Measurements from ENCODE around the gene PGLYRP3. TPM values are rescaled to one million over a fixed set of nuclear protein-coding genes. Genes with fewer than 3 reads are reported as not detected.
A peak's percentile ranks its signal among the peaks of the same experiment; 100 is the strongest.

The PGLYRP3 gene
- total and polyA plus RNA-seq, 2 experiments from 2014 or later: not detected

- no peaks in the 10 kb centered on the region for H3K79me2 ChIP-seq (replicated peaks; ENCODE audit: insufficient read depth)
- TF ChIP-seq, protein P1, sequence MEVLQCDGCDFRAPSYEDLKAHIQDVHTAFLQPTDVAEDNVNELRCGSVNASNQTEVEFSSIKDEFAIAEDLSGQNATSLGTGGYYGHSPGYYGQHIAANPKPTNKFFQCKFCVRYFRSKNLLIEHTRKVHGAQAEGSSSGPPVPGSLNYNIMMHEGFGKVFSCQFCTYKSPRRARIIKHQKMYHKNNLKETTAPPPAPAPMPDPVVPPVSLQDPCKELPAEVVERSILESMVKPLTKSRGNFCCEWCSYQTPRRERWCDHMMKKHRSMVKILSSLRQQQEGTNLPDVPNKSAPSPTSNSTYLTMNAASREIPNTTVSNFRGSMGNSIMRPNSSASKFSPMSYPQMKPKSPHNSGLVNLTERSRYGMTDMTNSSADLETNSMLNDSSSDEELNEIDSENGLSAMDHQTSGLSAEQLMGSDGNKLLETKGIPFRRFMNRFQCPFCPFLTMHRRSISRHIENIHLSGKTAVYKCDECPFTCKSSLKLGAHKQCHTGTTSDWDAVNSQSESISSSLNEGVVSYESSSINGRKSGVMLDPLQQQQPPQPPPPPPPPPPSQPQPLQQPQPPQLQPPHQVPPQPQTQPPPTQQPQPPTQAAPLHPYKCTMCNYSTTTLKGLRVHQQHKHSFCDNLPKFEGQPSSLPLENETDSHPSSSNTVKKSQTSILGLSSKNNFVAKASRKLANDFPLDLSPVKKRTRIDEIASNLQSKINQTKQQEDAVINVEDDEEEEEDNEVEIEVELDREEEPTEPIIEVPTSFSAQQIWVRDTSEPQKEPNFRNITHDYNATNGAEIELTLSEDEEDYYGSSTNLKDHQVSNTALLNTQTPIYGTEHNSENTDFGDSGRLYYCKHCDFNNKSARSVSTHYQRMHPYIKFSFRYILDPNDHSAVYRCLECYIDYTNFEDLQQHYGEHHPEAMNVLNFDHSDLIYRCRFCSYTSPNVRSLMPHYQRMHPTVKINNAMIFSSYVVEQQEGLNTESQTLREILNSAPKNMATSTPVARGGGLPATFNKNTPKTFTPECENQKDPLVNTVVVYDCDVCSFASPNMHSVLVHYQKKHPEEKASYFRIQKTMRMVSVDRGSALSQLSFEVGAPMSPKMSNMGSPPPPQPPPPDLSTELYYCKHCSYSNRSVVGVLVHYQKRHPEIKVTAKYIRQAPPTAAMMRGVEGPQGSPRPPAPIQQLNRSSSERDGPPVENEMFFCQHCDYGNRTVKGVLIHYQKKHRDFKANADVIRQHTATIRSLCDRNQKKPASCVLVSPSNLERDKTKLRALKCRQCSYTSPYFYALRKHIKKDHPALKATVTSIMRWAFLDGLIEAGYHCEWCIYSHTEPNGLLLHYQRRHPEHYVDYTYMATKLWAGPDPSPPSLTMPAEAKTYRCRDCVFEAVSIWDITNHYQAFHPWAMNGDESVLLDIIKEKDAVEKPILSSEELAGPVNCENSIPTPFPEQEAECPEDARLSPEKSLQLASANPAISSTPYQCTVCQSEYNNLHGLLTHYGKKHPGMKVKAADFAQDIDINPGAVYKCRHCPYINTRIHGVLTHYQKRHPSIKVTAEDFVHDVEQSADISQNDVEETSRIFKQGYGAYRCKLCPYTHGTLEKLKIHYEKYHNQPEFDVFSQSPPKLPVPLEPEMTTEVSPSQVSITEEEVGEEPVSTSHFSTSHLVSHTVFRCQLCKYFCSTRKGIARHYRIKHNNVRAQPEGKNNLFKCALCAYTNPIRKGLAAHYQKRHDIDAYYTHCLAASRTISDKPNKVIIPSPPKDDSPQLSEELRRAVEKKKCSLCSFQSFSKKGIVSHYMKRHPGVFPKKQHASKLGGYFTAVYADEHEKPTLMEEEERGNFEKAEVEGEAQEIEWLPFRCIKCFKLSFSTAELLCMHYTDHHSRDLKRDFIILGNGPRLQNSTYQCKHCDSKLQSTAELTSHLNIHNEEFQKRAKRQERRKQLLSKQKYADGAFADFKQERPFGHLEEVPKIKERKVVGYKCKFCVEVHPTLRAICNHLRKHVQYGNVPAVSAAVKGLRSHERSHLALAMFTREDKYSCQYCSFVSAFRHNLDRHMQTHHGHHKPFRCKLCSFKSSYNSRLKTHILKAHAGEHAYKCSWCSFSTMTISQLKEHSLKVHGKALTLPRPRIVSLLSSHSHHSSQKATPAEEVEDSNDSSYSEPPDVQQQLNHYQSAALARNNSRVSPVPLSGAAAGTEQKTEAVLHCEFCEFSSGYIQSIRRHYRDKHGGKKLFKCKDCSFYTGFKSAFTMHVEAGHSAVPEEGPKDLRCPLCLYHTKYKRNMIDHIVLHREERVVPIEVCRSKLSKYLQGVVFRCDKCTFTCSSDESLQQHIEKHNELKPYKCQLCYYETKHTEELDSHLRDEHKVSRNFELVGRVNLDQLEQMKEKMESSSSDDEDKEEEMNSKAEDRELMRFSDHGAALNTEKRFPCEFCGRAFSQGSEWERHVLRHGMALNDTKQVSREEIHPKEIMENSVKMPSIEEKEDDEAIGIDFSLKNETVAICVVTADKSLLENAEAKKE (CRISPR knock-in tag; IDR thresholded peaks at IDR 0.05): no peak
- TF ChIP-seq CTCF (conservative IDR thresholded peaks at IDR 0.05; ENCODE audit: low read depth in 2 of 2): 0 out of 4 replicates have a peak, but pooled peaks of 1 of the 2 experiments have one; percentile 6
- peak; percentile 13 for DNase-seq (ENCODE audit: low spot score)
- no peaks in the 10 kb centered on the region for H3K4me1 ChIP-seq (ENCODE audit: insufficient read depth)
- no peaks in the 10 kb centered on the region for H3K36me3 Mint-ChIP-seq (ENCODE audit: low read depth)
- H3K4me3 ChIP-seq: no peak overlapping the region
- H3K4me2 ChIP-seq: no peak overlapping the region
- H3K4me1 Mint-ChIP-seq: peaks cover 8% of the 10 kb centered on the region; the same call in 1 of the 3 replicates
- H3K9me3 Mint-ChIP-seq: no peaks in the 10 kb centered on the region
- no peaks in the 10 kb centered on the region for H3K27me3 ChIP-seq (ENCODE audit: insufficient read depth)
- H4K20me1 ChIP-seq (replicated peaks; ENCODE audit: insufficient read depth): no peaks in the 10 kb centered on the region
- peak; percentile 26 for ATAC-seq
- no peaks in the 10 kb centered on the region for H3F3A ChIP-seq (replicated peaks; ENCODE audit: low read depth)
- H3K27ac ChIP-seq (ENCODE audit: low read depth): no peak overlapping the region
- no peaks in the 10 kb centered on the region for H3K36me3 ChIP-seq (ENCODE audit: insufficient read depth)
- no peak overlapping the region for H3K27ac Mint-ChIP-seq
- H3K27me3 Mint-ChIP-seq (ENCODE audit: insufficient read depth, low read depth, poor library complexity): peaks cover 9% of the 10 kb centered on the region
- H3K9me2 ChIP-seq (ENCODE audit: insufficient read depth): no peaks in the 10 kb centered on the region
- no peak overlapping the region for H3K4me3 Mint-ChIP-seq
- H2AFZ ChIP-seq: no peak overlapping the region
Observed at GRCh38 chr1:153354515-153355193, 41.9 kb upstream of the PGLYRP3 start.
